Adrenal gland (tissue), 12 donors: Measurements from ENCODE around the gene CLIP1. TPM values are rescaled to one million over a fixed set of nuclear protein-coding genes. Genes with fewer than 3 reads are reported as not detected.

Experiments used
- DNase-seq, 7 donors: peaks; one replicate each; pipeline ENCODE4 v3.0.0-alpha.2; 2019 to 2020
- H3K27ac ChIP-seq, 5 donors: fragments of 200-600 bp; sonication (generic) in 4 of 5; 1 replicate in 3 of 5; 2 replicates in 2 of 5; pipeline versions ENCODE4 v1.5.1 to v1.8.0; 2016 to 2020; ENCODE audit warnings: mild to moderate bottlenecking in 1 of 5
- H3K27me3 ChIP-seq: fragments of 200-600 bp; 2 replicates; pipeline ENCODE4 v1.8.0; 2021
- H3K36me3 ChIP-seq, 2 donors: fragments of 200-600 bp; replicated peaks in 1 of 2; 1 replicate in 1 of 2; 2 replicates in 1 of 2; pipeline versions ENCODE4 v1.5.1 to v1.8.0; 2018 to 2022
- H3K4me1 ChIP-seq, 2 donors: fragments of 200-600 bp; replicated peaks in 1 of 2; 1 replicate in 1 of 2; 2 replicates in 1 of 2; pipeline versions ENCODE4 v1.5.1 to v1.8.0; 2018 to 2021
- H3K4me3 ChIP-seq, 4 donors: fragments of 200-600 bp; sonication (generic) in 3 of 4; one replicate each; pipeline ENCODE4 v1.5.1; 2016 to 2018
- H3K9me3 ChIP-seq, 3 donors: fragments of 200-600 bp; sonication (generic) in 1 of 3; replicated peaks in 1 of 3; 1 replicate in 2 of 3; 2 replicates in 1 of 3; pipeline versions ENCODE4 v1.5.1 to v1.8.0; 2016 to 2021
- CTCF ChIP-seq, 6 experiments: fragments of 450-650 bp in 4 of 6; fragments of 200-600 bp in 2 of 6; sonication (generic) in 1 of 6; IDR thresholded peaks; 1 replicate in 5 of 6; 2 replicates in 1 of 6; pipeline versions ENCODE4 v1.5.1 to v1.8.0; 2016 to 2021; ENCODE audit warnings: antibody characterized with exemption in 6 of 6, mild to moderate bottlenecking in 2 of 6, moderate library complexity in 1 of 6
- POLR2A ChIP-seq, 2 donors: fragments of 450-650 bp; IDR thresholded peaks; one replicate each; pipeline ENCODE4 v1.6.1; 2017; ENCODE audit warnings: antibody characterized with exemption in 2 of 2, mild to moderate bottlenecking in 2 of 2, moderate library complexity in 1 of 2
- WGBS, 4 donors: extraction: QIAGEN DNeasy Blood & Tissue Kit in 2 of 4; methylation state at CpG; one replicate each; pipeline versions ENCODE4 v1.1.5 to v1.1.7; 2013 to 2017; 5-methylcytosine and 5-hydroxymethylcytosine counted together
- intact Hi-C, 2 donors: fragments of 100-400 bp; cut with DNase I; formaldehyde crosslinking; loops; one replicate each; pipeline versions ENCODE4 v1.14.1 to v1.15.0; 2022 to 2023
- polyA plus RNA-seq, 3 donors: library from polyadenylated mRNA; stranded (reverse); fragments of 200-250 nt in 2 of 3; fragments of 350-450 nt in 1 of 3; fragmentation: Illumina TruSeq in 1 of 3; extraction: RNeasy Lipid Tissue Mini Kit (QIAGEN cat#74804) in 1 of 3; gene quantifications; one replicate each; pipeline ENCODE4 v1.2.3, GENCODE V29; 2013 to 2014
- total RNA-seq, 9 donors: library from RNA; depleted of rRNA in 4 of 9; stranded (reverse); fragments of >200 nt in 4 of 9; fragments of 120-200 nt in 1 of 9; fragmentation: NEBNext Ultra II Directional in 1 of 9; extraction: Animal tissue kit (Norgen Biotek cat#: 25700) in 1 of 9; gene quantifications; one replicate each; pipeline versions ENCODE4 v1.1.0 to v1.2.4, GENCODE V29; 2013 to 2023
- donor health status: healthy with polysubstance abuse.
- donor health status: Bipolar disorder and iron deficiency.
- donor health status: DM: yes; HTN: yes; CAD: no.
- donor health status: DM: no; HTN: no; CAD: no.
- donor health status: DM: no; HTN: no; CAD: no.
- donor health status: DM: yes; HTN: yes; CAD: no.

CLIP1 gene
- total and polyA plus RNA-seq, 12 donors, result 22.8 to 134 (median 88.9) TPM

GRCh38 chr12:122459211-122459610 lies 36.7 kb upstream of the CLIP1 start:
- H3K27me3 ChIP-seq, result no peaks in the 10 kb centered on the region
- H3K36me3 ChIP-seq, result no peaks in the 10 kb centered on the region
- WGBS, 4 donors, result 80 to 94% (median 93%) methylated on average over 2 of the region's 2 CpGs
- peaks cover 0 to 6% of the 10 kb centered on the region in 2 donors for H3K4me1 ChIP-seq
- H3K4me3 ChIP-seq, result no peak overlapping the region
- TF ChIP-seq POLR2A (IDR thresholded peaks at IDR 0.05) (no peak), CTCF (IDR thresholded peaks at IDR 0.05) (no peak)
- no peaks in the 10 kb centered on the region for H3K9me3 ChIP-seq
- peak in 2 of 7 donors; percentile 45 to 50 for DNase-seq
- intact Hi-C loops, result no loop called here
- H3K27ac ChIP-seq, result no peak overlapping the region

GRCh38 chr12:122458105-122459035 lies 35.9 kb upstream of the CLIP1 start:
- Histone ChIP-seq H3K4me3 (no peak overlapping the region), H3K27ac (peak overlapping the region in 1 of 5 donors; percentile 34), H3K27me3 (no peaks in the 10 kb centered on the region), H3K36me3 (no peaks in the 10 kb centered on the region), H3K9me3 (no peaks in the 10 kb centered on the region), H3K4me1 (peaks cover 0 to 6% of the 10 kb centered on the region in 2 donors)
- TF ChIP-seq CTCF (IDR thresholded peaks at IDR 0.05), result no peak
- TF ChIP-seq POLR2A (IDR thresholded peaks at IDR 0.05), result no peak
- DNase-seq, result peak in 6 of 7 donors; percentile 28 to 63 (median 52)
- WGBS, 4 donors, result 80 to 86% (median 84%) methylated on average over 17 of the region's 17 CpGs
- intact Hi-C loops, result no loop called here

- H3K4me1 ChIP-seq, result peaks cover 0 to 6% of the 10 kb centered on the region in 2 donors
- H3K27ac ChIP-seq, result no peak overlapping the region
- DNase-seq, result no peak
- H3K36me3 ChIP-seq, result no peaks in the 10 kb centered on the region
- H3K9me3 ChIP-seq, result no peaks in the 10 kb centered on the region
- H3K4me3 ChIP-seq, result no peak overlapping the region
- no peaks in the 10 kb centered on the region for H3K27me3 ChIP-seq
- TF ChIP-seq CTCF (IDR thresholded peaks at IDR 0.05) (no peak), POLR2A (IDR thresholded peaks at IDR 0.05) (no peak)
- intact Hi-C loops, result no loop called here
- WGBS, 4 donors, result 71 to 94% (median 80%) methylated on average over 2 of the region's 2 CpGs
Observed at GRCh38 chr12:122457627-122458026, 35.2 kb upstream of the CLIP1 start.

GRCh38 chr12:122454739-122455138 lies 32.3 kb upstream of the CLIP1 start:
- no peak overlapping the region for H3K4me3 ChIP-seq
- DNase-seq, result no peak
- no peaks in the 10 kb centered on the region for H3K27me3 ChIP-seq
- H3K27ac ChIP-seq, result no peak overlapping the region
- WGBS, 4 donors, result 56 to 76% (median 72%) methylated on average over 6 of the region's 6 CpGs
- TF ChIP-seq POLR2A (IDR thresholded peaks at IDR 0.05) (no peak), CTCF (IDR thresholded peaks at IDR 0.05) (no peak)
- H3K4me1 ChIP-seq, result peaks cover 0 to 6% of the 10 kb centered on the region in 2 donors
- no peaks in the 10 kb centered on the region for H3K9me3 ChIP-seq
- intact Hi-C loops, result no loop called here
- H3K36me3 ChIP-seq, result no peaks in the 10 kb centered on the region
